Progenitor cell of endocrine pancreas (in vitro differentiated cells): Measurements from ENCODE around the gene WDR90. TPM values are rescaled to one million over a fixed set of nuclear protein-coding genes. Genes with fewer than 3 reads are reported as not detected.
A peak's percentile ranks its signal among the peaks of the same experiment; 100 is the strongest.

ENCODE experiments used
- DNase-seq: peaks from one replicate; pipeline ENCODE4 v3.0.0; 2021; ENCODE audit warnings: low spot score; ENCODE audit not compliant: unreplicated experiment
- H3K27ac Mint-ChIP-seq: 2 replicates; pipeline ENCODE4 v1.8.0; 2021; ENCODE audit warnings: mild to moderate bottlenecking, moderate library complexity, mixed read lengths
- H3K27me3 Mint-ChIP-seq: 2 replicates; pipeline ENCODE4 v1.8.0; 2021; ENCODE audit warnings: mixed read lengths
- H3K36me3 Mint-ChIP-seq: 2 replicates; pipeline ENCODE4 v1.8.0; 2022; ENCODE audit warnings: mixed read lengths; ENCODE audit not compliant: insufficient read depth
- H3K4me1 Mint-ChIP-seq: 2 replicates; pipeline ENCODE4 v1.8.0; 2021; ENCODE audit warnings: low read depth, mixed read lengths
- H3K4me3 Mint-ChIP-seq: 2 replicates; pipeline ENCODE4 v1.8.0; 2021; ENCODE audit warnings: low read depth, mild to moderate bottlenecking, moderate library complexity, mixed read lengths
- H3K9me3 Mint-ChIP-seq: 2 replicates; pipeline ENCODE4 v1.8.0; 2021; ENCODE audit warnings: low read depth, mixed read lengths
- CTCF ChIP-seq: fragments of 200-600 bp; sonication (generic); IDR thresholded peaks from one replicate; pipeline ENCODE4 v1.5.0; 2021; ENCODE audit warnings: antibody characterized with exemption, mild to moderate bottlenecking; ENCODE audit not compliant: unreplicated experiment
- total RNA-seq: library from RNA; stranded (reverse); gene quantifications from 2 replicates; pipeline ENCODE4 v1.2.1, GENCODE V29; 2021

WDR90 gene
- total RNA-seq, 1 donor from 2014 or later: 109 TPM

GRCh38 chr16:630815-631405 is 18.3 kb upstream of the WDR90 start, which contains the start of gene WFIKKN1:
Gene WFIKKN1, plus strand, starts transcription at chr16:630985. Its CDS starts 269 bp downstream, at chr16:631254.
- Mint-ChIP-seq H3K27ac (peak within 1 kb of the TSS; percentile 96), H3K4me3 (peak within 1 kb of the TSS; percentile 67)
- DNase-seq: peak; percentile 73

GRCh38 chr16:631808-632358 is 17.3 kb upstream of the WDR90 start:
- no peak for TF ChIP-seq CTCF
- DNase-seq: no peak
- Mint-ChIP-seq H3K4me1 (peaks cover 16% of the 10 kb centered on the region), H3K4me3 (peak overlapping the region; percentile 55), H3K36me3 (peaks cover 4% of the 10 kb centered on the region), H3K27me3 (no peaks in the 10 kb centered on the region), H3K27ac (no peak overlapping the region), H3K9me3 (no peaks in the 10 kb centered on the region)

More at GRCh38 chr16:630815-631405, 18.3 kb upstream of the WDR90 start, which contains the start of gene WFIKKN1:
- Mint-ChIP-seq H3K36me3 (peaks cover 6% of the 10 kb centered on the region), H3K9me3 (no peaks in the 10 kb centered on the region), H3K27me3 (no peaks in the 10 kb centered on the region), H3K4me1 (peaks cover 14% of the 10 kb centered on the region)
- TF ChIP-seq CTCF: no peak

GRCh38 chr16:632486-633335 is 16.5 kb upstream of the WDR90 start:
- no peak for TF ChIP-seq CTCF
- no peak for DNase-seq
- H3K4me3 Mint-ChIP-seq: peak overlapping the region; percentile 31
- H3K4me1 Mint-ChIP-seq: peaks cover 17% of the 10 kb centered on the region
- peaks cover 4% of the 10 kb centered on the region for H3K36me3 Mint-ChIP-seq
- no peaks in the 10 kb centered on the region for H3K27me3 Mint-ChIP-seq
- H3K9me3 Mint-ChIP-seq: no peaks in the 10 kb centered on the region
- H3K27ac Mint-ChIP-seq: no peak overlapping the region

GRCh38 chr16:633336-634050 is 15.7 kb upstream of the WDR90 start:
- Mint-ChIP-seq H3K4me3 (no peak overlapping the region), H3K9me3 (no peaks in the 10 kb centered on the region), H3K4me1 (peaks cover 20% of the 10 kb centered on the region), H3K36me3 (peaks cover 4% of the 10 kb centered on the region), H3K27me3 (no peaks in the 10 kb centered on the region), H3K27ac (no peak overlapping the region)
- no peak for DNase-seq
- no peak for TF ChIP-seq CTCF
